Activated CD8-positive, alpha-beta T cell treated with anti-CD3 and anti-CD28 coated beads for 36 hours (primary cell): ENCODE measurements around the gene ACSM2B. TPM values are rescaled to one million over a fixed set of nuclear protein-coding genes. Genes with fewer than 3 reads are reported as not detected.
"Not testable (repeated sequence)": the region's sequence is repeated elsewhere in the genome, so short reads cannot be mapped to it uniquely, and the experiment has no call there.

Source experiments
- ATAC-seq: fragments of 200-7000 bp; cut with Tn5 transposase; one replicate; pipeline ENCODE4 v1.10.0; 2021; ENCODE audit warnings: mild to moderate bottlenecking, moderate library complexity
- CTCF ChIA-PET: fragments of 350-600 bp; sonication (Branson Sonifier 250); formaldehyde crosslinking; loops from one replicate; lab custom pipeline; 2021; ENCODE audit warnings: antibody characterized with exemption; lab: Charles Lee
- POLR2A ChIA-PET: fragments of 350-600 bp; sonication (Branson Sonifier 250); formaldehyde crosslinking; loops from one replicate; lab custom pipeline; 2021; ENCODE audit warnings: antibody characterized with exemption; lab: Charles Lee
- DNase-seq: peaks from one replicate; pipeline ENCODE4 v3.0.0-alpha.2; 2020
- H3K27ac Mint-ChIP-seq: one replicate; pipeline ENCODE4 v1.8.0; 2021; ENCODE audit warnings: mild to moderate bottlenecking, mixed read lengths
- H3K27me3 Mint-ChIP-seq: one replicate; pipeline ENCODE4 v1.8.0; 2021; ENCODE audit warnings: mixed read lengths
- H3K36me3 Mint-ChIP-seq: one replicate; pipeline ENCODE4 v1.8.0; 2021; ENCODE audit warnings: low read depth, mixed read lengths
- H3K4me1 Mint-ChIP-seq: one replicate; pipeline ENCODE4 v1.8.0; 2021; ENCODE audit warnings: low read depth, mixed read lengths
- H3K4me3 Mint-ChIP-seq: one replicate; pipeline ENCODE4 v1.8.0; 2021; ENCODE audit warnings: mild to moderate bottlenecking, moderate library complexity, mixed read lengths
- H3K9me3 Mint-ChIP-seq: one replicate; pipeline ENCODE4 v1.8.0; 2021; ENCODE audit warnings: mixed read lengths
- CTCF ChIP-seq: fragments of 200-600 bp; IDR thresholded peaks from one replicate; pipeline ENCODE4 v1.8.0; 2022; ENCODE audit warnings: antibody characterized with exemption, mild to moderate bottlenecking
- intact Hi-C: fragments of 100-400 bp; cut with micrococcal nuclease; formaldehyde crosslinking; loops from one replicate; pipeline ENCODE4 v1.10.0; 2022
- total RNA-seq, 2 experiments: library from RNA; stranded (reverse); gene quantifications; one replicate each; pipeline ENCODE4 v1.2.3, GENCODE V29; 2021

Gene ACSM2B
- total RNA-seq, 2 experiments from 2014 or later: not detected

- POLR2A ChIA-PET: no interaction called here
- Mint-ChIP-seq H3K9me3 (no peaks in the 10 kb centered on the region), H3K36me3 (no peaks in the 10 kb centered on the region), H3K4me3 (no peak overlapping the region), H3K27ac (no peak overlapping the region), H3K4me1 (no peaks in the 10 kb centered on the region), H3K27me3 (peaks cover 17% of the 10 kb centered on the region)
- DNase-seq (no peak), ATAC-seq (no peak)
- no peak for TF ChIP-seq CTCF
- CTCF ChIA-PET: interaction anchor here (0.6 kb wide), 1 partner anchor 51 kb away, joined by 3 read pairs; no protein-coding TSS in a partner anchor
- intact Hi-C loops: no loop called here
These were observed 34.2 kb upstream of the ACSM2B start for GRCh38 chr16:20610211-20610891.

- DNase-seq, H3K4me3 Mint-ChIP-seq, H3K27me3 Mint-ChIP-seq, intact Hi-C loops, H3K27ac Mint-ChIP-seq, POLR2A ChIA-PET, H3K36me3 Mint-ChIP-seq, H3K9me3 Mint-ChIP-seq, H3K4me1 Mint-ChIP-seq, ATAC-seq: not testable (repeated sequence)
- CTCF ChIA-PET: interaction anchor here (1.1 kb wide), 1 partner anchor 31 kb away, joined by 4 read pairs; no protein-coding TSS in a partner anchor
These were observed 26.0 kb upstream of the ACSM2B start for GRCh38 chr16:20602205-20602604.

- CTCF ChIA-PET, intact Hi-C loops, POLR2A ChIA-PET, H3K4me3 Mint-ChIP-seq, ATAC-seq, DNase-seq, H3K27me3 Mint-ChIP-seq, H3K36me3 Mint-ChIP-seq, H3K27ac Mint-ChIP-seq, H3K4me1 Mint-ChIP-seq, H3K9me3 Mint-ChIP-seq: not testable (repeated sequence)
These were observed 23.3 kb upstream of the ACSM2B start for GRCh38 chr16:20599475-20599874.

GRCh38 chr16:20598832-20599469 is 22.8 kb upstream of the ACSM2B start:
- Mint-ChIP-seq H3K27ac (no peak overlapping the region), H3K36me3 (no peaks in the 10 kb centered on the region), H3K27me3 (peaks cover 3% of the 10 kb centered on the region), H3K4me1 (no peaks in the 10 kb centered on the region), H3K9me3 (no peaks in the 10 kb centered on the region), H3K4me3 (no peak overlapping the region)
- intact Hi-C loops: no loop called here
- POLR2A ChIA-PET: no interaction called here
- DNase-seq: no peak
- CTCF ChIA-PET: no interaction called here
- no peak for TF ChIP-seq CTCF
- ATAC-seq: no peak

GRCh38 chr16:20595694-20596093 is 19.5 kb upstream of the ACSM2B start:
- H3K4me1 Mint-ChIP-seq, H3K36me3 Mint-ChIP-seq, intact Hi-C loops, H3K27ac Mint-ChIP-seq, DNase-seq, H3K9me3 Mint-ChIP-seq, CTCF ChIA-PET, ATAC-seq, H3K4me3 Mint-ChIP-seq, POLR2A ChIA-PET, H3K27me3 Mint-ChIP-seq: not testable (repeated sequence)

- CTCF ChIA-PET, H3K9me3 Mint-ChIP-seq, H3K36me3 Mint-ChIP-seq, DNase-seq, POLR2A ChIA-PET, ATAC-seq, intact Hi-C loops, H3K27ac Mint-ChIP-seq, H3K27me3 Mint-ChIP-seq, H3K4me1 Mint-ChIP-seq, H3K4me3 Mint-ChIP-seq: not testable (repeated sequence)
These were observed 18.9 kb upstream of the ACSM2B start for GRCh38 chr16:20595068-20595467.

GRCh38 chr16:20592780-20593179 is 16.6 kb upstream of the ACSM2B start:
- CTCF ChIA-PET, H3K9me3 Mint-ChIP-seq, H3K27ac Mint-ChIP-seq, intact Hi-C loops, POLR2A ChIA-PET, ATAC-seq, H3K36me3 Mint-ChIP-seq, H3K4me1 Mint-ChIP-seq, H3K27me3 Mint-ChIP-seq, DNase-seq, H3K4me3 Mint-ChIP-seq: not testable (repeated sequence)

GRCh38 chr16:20589486-20589885 is 13.3 kb upstream of the ACSM2B start:
- DNase-seq, intact Hi-C loops: not testable (repeated sequence)

GRCh38 chr16:20587645-20588074 is 11.5 kb upstream of the ACSM2B start:
- CTCF ChIA-PET, intact Hi-C loops, POLR2A ChIA-PET, H3K9me3 Mint-ChIP-seq, ATAC-seq, H3K4me1 Mint-ChIP-seq, H3K36me3 Mint-ChIP-seq, H3K27me3 Mint-ChIP-seq, H3K4me3 Mint-ChIP-seq, DNase-seq, H3K27ac Mint-ChIP-seq: not testable (repeated sequence)

More at GRCh38 chr16:20589486-20589885, 13.3 kb upstream of the ACSM2B start:
- H3K9me3 Mint-ChIP-seq, ATAC-seq, H3K4me3 Mint-ChIP-seq, H3K27ac Mint-ChIP-seq, CTCF ChIA-PET, H3K27me3 Mint-ChIP-seq, H3K4me1 Mint-ChIP-seq, POLR2A ChIA-PET, H3K36me3 Mint-ChIP-seq: not testable (repeated sequence)

GRCh38 chr16:20586716-20587115 is 10.5 kb upstream of the ACSM2B start:
- H3K36me3 Mint-ChIP-seq, POLR2A ChIA-PET, H3K4me3 Mint-ChIP-seq, H3K4me1 Mint-ChIP-seq, CTCF ChIA-PET, intact Hi-C loops, DNase-seq, H3K9me3 Mint-ChIP-seq, ATAC-seq, H3K27ac Mint-ChIP-seq, H3K27me3 Mint-ChIP-seq: not testable (repeated sequence)
